Suprapubic skin (tissue), 4 donors: ENCODE measurements around the gene TBC1D13. TPM values are rescaled to one million over a fixed set of nuclear protein-coding genes. Genes with fewer than 3 reads are reported as not detected.
A peak's percentile ranks its signal among the peaks of the same experiment; 100 is the strongest.

Experiments
- DNase-seq, 2 donors: peaks; one replicate each; pipeline ENCODE4 v3.0.0-alpha.2; 2019; ENCODE audit warnings: low spot score in 2 of 2
- H3K27ac ChIP-seq: fragments of 200-600 bp; sonication (generic); one replicate; pipeline ENCODE4 v1.5.1; 2019
- H3K27me3 ChIP-seq: fragments of 200-600 bp; sonication (generic); one replicate; pipeline ENCODE4 v1.5.1; 2019
- H3K36me3 ChIP-seq: fragments of 200-600 bp; sonication (generic); one replicate; pipeline ENCODE4 v1.5.1; 2019
- H3K4me1 ChIP-seq: fragments of 200-600 bp; sonication (generic); one replicate; pipeline ENCODE4 v1.5.1; 2019
- H3K4me3 ChIP-seq: fragments of 200-600 bp; sonication (generic); one replicate; pipeline ENCODE4 v1.5.1; 2019; ENCODE audit warnings: mild to moderate bottlenecking
- H3K9me3 ChIP-seq: fragments of 200-600 bp; sonication (generic); one replicate; pipeline ENCODE4 v1.5.1; 2019
- EP300 ChIP-seq: sonication (generic); formaldehyde crosslinking; IDR thresholded peaks from one replicate; pipeline ENCODE4 v1.6.1; 2017; ENCODE audit warnings: antibody characterized with exemption
- POLR2A ChIP-seq, 2 donors: fragments of 450-650 bp; IDR thresholded peaks; one replicate each; pipeline ENCODE4 v1.6.1; 2017; ENCODE audit warnings: antibody characterized with exemption in 2 of 2, mild to moderate bottlenecking in 2 of 2, moderate library complexity in 2 of 2
- POLR2AphosphoS5 ChIP-seq, 3 donors: sonication (generic); formaldehyde crosslinking; IDR thresholded peaks; one replicate each; pipeline ENCODE4 v1.6.1; 2017; ENCODE audit warnings: antibody characterized with exemption in 3 of 3
- WGBS: methylation state at CpG from one replicate; pipeline ENCODE4 v1.1.5; 2018; 5-methylcytosine and 5-hydroxymethylcytosine counted together
- total RNA-seq, 4 donors: library from RNA; depleted of rRNA; stranded (reverse); fragments of >200 nt; gene quantifications; one replicate each; pipeline ENCODE4 v1.1.0, GENCODE V29; 2016
- TF ChIP-seq, protein P1 (sequence below), 2 donors: fragments of 200-600 bp in 1 of 2; fragments of 450-650 bp in 1 of 2; sonication (generic) in 1 of 2; IDR thresholded peaks; one replicate each; pipeline ENCODE4 v1.5.1; 2016 to 2019; ENCODE audit warnings: antibody characterized with exemption in 2 of 2, mild to moderate bottlenecking in 1 of 2, moderate library complexity in 1 of 2

Gene TBC1D13
- total RNA-seq, 4 donors from 2014 or later: 11.9 to 27.8 (median 20.0) TPM

GRCh38 chr9:128818839-128819715, 32.0 kb downstream of the TBC1D13 start:
- Histone ChIP-seq H3K4me1 (peaks cover 21% of the 10 kb centered on the region), H3K27ac (peak overlapping the region; percentile 79), H3K27me3 (no peaks in the 10 kb centered on the region), H3K4me3 (peak overlapping the region; percentile 67), H3K36me3 (peaks cover 32% of the 10 kb centered on the region), H3K9me3 (no peaks in the 10 kb centered on the region)
- DNase-seq: no peak
- TF ChIP-seq POLR2A (IDR thresholded peaks at IDR 0.05) (no peak), EP300 (no peak), POLR2AphosphoS5 (IDR thresholded peaks at IDR 0.05) (no peak)
- TF ChIP-seq, protein P1, sequence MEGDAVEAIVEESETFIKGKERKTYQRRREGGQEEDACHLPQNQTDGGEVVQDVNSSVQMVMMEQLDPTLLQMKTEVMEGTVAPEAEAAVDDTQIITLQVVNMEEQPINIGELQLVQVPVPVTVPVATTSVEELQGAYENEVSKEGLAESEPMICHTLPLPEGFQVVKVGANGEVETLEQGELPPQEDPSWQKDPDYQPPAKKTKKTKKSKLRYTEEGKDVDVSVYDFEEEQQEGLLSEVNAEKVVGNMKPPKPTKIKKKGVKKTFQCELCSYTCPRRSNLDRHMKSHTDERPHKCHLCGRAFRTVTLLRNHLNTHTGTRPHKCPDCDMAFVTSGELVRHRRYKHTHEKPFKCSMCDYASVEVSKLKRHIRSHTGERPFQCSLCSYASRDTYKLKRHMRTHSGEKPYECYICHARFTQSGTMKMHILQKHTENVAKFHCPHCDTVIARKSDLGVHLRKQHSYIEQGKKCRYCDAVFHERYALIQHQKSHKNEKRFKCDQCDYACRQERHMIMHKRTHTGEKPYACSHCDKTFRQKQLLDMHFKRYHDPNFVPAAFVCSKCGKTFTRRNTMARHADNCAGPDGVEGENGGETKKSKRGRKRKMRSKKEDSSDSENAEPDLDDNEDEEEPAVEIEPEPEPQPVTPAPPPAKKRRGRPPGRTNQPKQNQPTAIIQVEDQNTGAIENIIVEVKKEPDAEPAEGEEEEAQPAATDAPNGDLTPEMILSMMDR (IDR thresholded peaks at IDR 0.05): no peak
- WGBS: 38% methylated on average over 11 of the region's 90 CpGs

- no peak for DNase-seq
- H3K4me3 ChIP-seq: peak overlapping the region; percentile 67
- no peak overlapping the region for H3K27ac ChIP-seq
- no peaks in the 10 kb centered on the region for H3K9me3 ChIP-seq
- TF ChIP-seq, protein P1 (IDR thresholded peaks at IDR 0.05): no peak
- TF ChIP-seq POLR2A (IDR thresholded peaks at IDR 0.05) (no peak), EP300 (no peak), POLR2AphosphoS5 (IDR thresholded peaks at IDR 0.05) (no peak)
- peaks cover 21% of the 10 kb centered on the region for H3K4me1 ChIP-seq
- peaks cover 41% of the 10 kb centered on the region for H3K36me3 ChIP-seq
- H3K27me3 ChIP-seq: no peaks in the 10 kb centered on the region
- WGBS: 64% methylated on average over 11 of the region's 18 CpGs
Measured at GRCh38 chr9:128819716-128820664, 32.9 kb downstream of the TBC1D13 start.

- Histone ChIP-seq H3K9me3 (no peaks in the 10 kb centered on the region), H3K4me3 (no peak overlapping the region), H3K27me3 (no peaks in the 10 kb centered on the region), H3K4me1 (peaks cover 21% of the 10 kb centered on the region), H3K36me3 (peaks cover 50% of the 10 kb centered on the region), H3K27ac (no peak overlapping the region)
- no peak for DNase-seq
- 86% methylated on average over 20 of the region's 24 CpGs for WGBS
- TF ChIP-seq POLR2AphosphoS5 (IDR thresholded peaks at IDR 0.05): no peak
Measured at GRCh38 chr9:128820665-128821583, 33.9 kb downstream of the TBC1D13 start.

DNA sequence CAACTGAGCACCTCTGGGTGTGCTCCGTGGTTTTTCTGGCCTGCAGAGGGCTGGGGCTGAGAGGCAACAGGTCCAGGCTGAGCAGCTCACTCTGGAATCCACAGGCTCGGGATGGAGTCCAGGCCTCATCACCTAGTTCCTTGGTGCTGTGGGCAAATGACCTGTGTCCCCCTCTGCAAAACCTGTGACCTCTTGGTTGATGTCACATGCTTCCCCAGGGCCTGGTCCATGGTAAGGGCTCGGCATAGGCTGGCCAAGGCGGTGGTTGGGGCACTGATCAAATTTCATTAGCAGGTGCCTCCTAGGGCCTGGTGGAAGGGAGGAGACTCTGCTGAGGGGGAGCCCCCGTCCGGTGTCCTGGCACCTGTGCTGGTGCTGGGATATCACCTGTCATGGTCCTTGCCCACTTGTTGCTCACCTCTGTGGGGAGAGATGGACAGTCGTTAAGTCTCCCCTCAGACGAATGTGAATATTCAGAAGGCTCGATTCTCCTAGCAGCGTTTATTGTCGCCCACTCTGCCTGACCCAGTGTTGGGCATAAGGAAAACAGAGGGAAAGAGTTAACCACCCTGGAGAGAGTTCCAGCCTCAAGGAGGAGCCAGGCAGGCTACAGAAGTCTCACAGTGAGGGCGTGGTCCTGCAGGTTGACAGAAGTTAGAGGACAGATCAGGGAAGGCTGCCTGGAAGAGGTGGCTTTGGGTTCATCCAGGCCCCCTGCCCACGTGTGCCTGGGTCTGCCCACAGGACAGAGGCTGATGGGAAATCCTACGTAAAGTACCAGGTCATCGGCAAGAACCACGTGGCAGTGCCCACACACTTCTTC, 34.7 kb downstream of the TBC1D13 start:
- TF ChIP-seq POLR2AphosphoS5 (IDR thresholded peaks at IDR 0.05) (no peak), POLR2A (IDR thresholded peaks at IDR 0.05) (no peak), EP300 (no peak)
- TF ChIP-seq, protein P1 (IDR thresholded peaks at IDR 0.05): no peak
- peaks cover 59% of the 10 kb centered on the region for H3K36me3 ChIP-seq
- WGBS: 91% methylated on average over 9 of the region's 16 CpGs
- no peaks in the 10 kb centered on the region for H3K27me3 ChIP-seq
- H3K27ac ChIP-seq: no peak overlapping the region
- no peak for DNase-seq
- H3K9me3 ChIP-seq: no peaks in the 10 kb centered on the region
- no peak overlapping the region for H3K4me3 ChIP-seq
- peaks cover 21% of the 10 kb centered on the region for H3K4me1 ChIP-seq
